Liver (tissue), 3 donors: ENCODE results near the gene HOXA7.

Experiments
- ATF3 ChIP-seq: IDR thresholded peaks from 2 replicates; pipeline ENCODE4 v1.6.1; 2016; ENCODE audit warnings: antibody characterized with exemption
- CTCF ChIP-seq: fragments of 150-350 bp; IDR thresholded peaks from 2 replicates; pipeline ENCODE4 v1.5.1; 2017; ENCODE audit warnings: improper control_type of control experiment, low read depth, low read length; ENCODE audit not compliant: missing input control
- GABPA ChIP-seq, 2 donors: IDR thresholded peaks in 1 of 2; conservative IDR thresholded peaks in 1 of 2; 2 replicates each; pipeline ENCODE4 v1.6.1; 2016; ENCODE audit warnings: antibody characterized with exemption in 2 of 2, mild to moderate bottlenecking in 1 of 2, moderate library complexity in 1 of 2
- MAX ChIP-seq: IDR thresholded peaks from 2 replicates; pipeline ENCODE4 v1.6.1; 2016; ENCODE audit warnings: antibody characterized with exemption
- RAD21 ChIP-seq, 2 donors: IDR thresholded peaks; 2 replicates each; pipeline ENCODE4 v1.6.1; 2016; ENCODE audit warnings: antibody characterized with exemption in 2 of 2, mild to moderate bottlenecking in 2 of 2
- REST ChIP-seq: IDR thresholded peaks from 2 replicates; pipeline ENCODE4 v1.6.1; 2016; ENCODE audit warnings: antibody characterized with exemption, mild to moderate bottlenecking
- TAF1 ChIP-seq: conservative IDR thresholded peaks from 2 replicates; pipeline ENCODE4 v1.6.1; 2016; ENCODE audit warnings: antibody characterized with exemption, mild to moderate bottlenecking
- donor health status: healthy.
- donor health status: healthy.

- TF ChIP-seq MAX: no peak
- no peak for TF ChIP-seq RAD21 (IDR thresholded peaks at IDR 0.05)
- TF ChIP-seq CTCF: no peak
- TF ChIP-seq GABPA (IDR thresholded peaks at IDR 0.05 in 1 of 2, conservative IDR thresholded peaks at IDR 0.05 in 1 of 2): no peak
- no peak for TF ChIP-seq REST
- no peak for TF ChIP-seq ATF3
- no peak for TF ChIP-seq TAF1
Observed at GRCh38 chr7:27194686-27195379, 38.4 kb upstream of the HOXA7 start.
